ENCODE data around the gene TXNDC16. TPM values are rescaled to one million over a fixed set of nuclear protein-coding genes. Genes with fewer than 3 reads are reported as not detected.

TXNDC16 gene
- total RNA-seq, 2 experiments from 2014 or later: 10.4 to 11.4 TPM

DNA sequence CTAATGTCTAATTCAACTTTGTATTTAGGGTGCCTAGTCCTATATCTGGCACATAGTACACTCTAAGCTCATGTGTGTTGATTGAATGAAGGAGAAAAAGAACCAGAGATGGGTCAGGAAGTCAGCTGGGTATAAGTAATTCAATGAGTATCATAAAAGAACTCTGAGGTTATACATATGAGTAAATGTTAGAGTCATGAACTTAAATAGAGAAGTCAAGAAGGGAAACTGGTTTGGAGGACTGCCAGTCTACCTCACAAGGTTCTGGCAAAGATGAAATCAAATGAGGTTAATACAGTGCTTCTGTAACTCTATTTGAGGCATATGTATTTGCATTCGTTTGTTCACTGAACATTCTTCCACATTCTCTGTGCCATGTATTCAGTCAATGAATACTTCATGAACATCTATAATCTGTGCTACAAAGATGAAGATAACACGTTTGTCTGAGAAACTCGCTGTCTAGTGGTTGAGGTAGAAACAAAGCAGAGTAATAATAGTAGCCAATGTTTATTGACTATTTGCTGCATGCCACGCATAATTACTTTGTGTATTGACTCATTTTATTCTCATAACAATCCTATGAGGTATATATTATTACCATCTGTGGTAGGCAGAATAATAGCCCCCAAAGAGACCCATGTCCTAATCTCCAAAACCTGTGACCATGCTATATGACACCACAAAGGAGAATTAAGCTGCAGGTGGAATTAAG lies 149.3 kb downstream of the TXNDC16 start:
- TF ChIP-seq, protein P1, sequence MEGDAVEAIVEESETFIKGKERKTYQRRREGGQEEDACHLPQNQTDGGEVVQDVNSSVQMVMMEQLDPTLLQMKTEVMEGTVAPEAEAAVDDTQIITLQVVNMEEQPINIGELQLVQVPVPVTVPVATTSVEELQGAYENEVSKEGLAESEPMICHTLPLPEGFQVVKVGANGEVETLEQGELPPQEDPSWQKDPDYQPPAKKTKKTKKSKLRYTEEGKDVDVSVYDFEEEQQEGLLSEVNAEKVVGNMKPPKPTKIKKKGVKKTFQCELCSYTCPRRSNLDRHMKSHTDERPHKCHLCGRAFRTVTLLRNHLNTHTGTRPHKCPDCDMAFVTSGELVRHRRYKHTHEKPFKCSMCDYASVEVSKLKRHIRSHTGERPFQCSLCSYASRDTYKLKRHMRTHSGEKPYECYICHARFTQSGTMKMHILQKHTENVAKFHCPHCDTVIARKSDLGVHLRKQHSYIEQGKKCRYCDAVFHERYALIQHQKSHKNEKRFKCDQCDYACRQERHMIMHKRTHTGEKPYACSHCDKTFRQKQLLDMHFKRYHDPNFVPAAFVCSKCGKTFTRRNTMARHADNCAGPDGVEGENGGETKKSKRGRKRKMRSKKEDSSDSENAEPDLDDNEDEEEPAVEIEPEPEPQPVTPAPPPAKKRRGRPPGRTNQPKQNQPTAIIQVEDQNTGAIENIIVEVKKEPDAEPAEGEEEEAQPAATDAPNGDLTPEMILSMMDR (IDR thresholded peaks at IDR 0.05): no peak
- no peak overlapping the region for H3K4me3 ChIP-seq (ENCODE audit: low read length)
- DNase-seq: peak in 5 of 14 experiments; percentile 1 to 69 (median 34)
- H3K9me3 ChIP-seq (ENCODE audit: control insufficient read depth in 1 of 2, insufficient read depth in 1 of 2, low read length in 2 of 2): no peaks in the 10 kb centered on the region
- no peaks in the 10 kb centered on the region for H3K9me3 Mint-ChIP-seq
- no peak overlapping the region for H3K4me3 Mint-ChIP-seq
- POLR2A ChIA-PET: interaction anchor here (0.6 kb wide), 1 partner anchor 74 kb away, joined by 3 read pairs; no protein-coding TSS in a partner anchor
- no peaks in the 10 kb centered on the region for H3K27me3 ChIP-seq (ENCODE audit: control insufficient read depth in 1 of 2, insufficient read depth in 2 of 2, low read length in 2 of 2)
- no peaks in the 10 kb centered on the region for H3K36me3 Mint-ChIP-seq (ENCODE audit: low read depth)
- CTCF ChIA-PET: no interaction called here
- H3K4me1 ChIP-seq (ENCODE audit: insufficient read depth, low read length): peaks cover 38% of the 10 kb centered on the region
- H3K4me1 Mint-ChIP-seq (ENCODE audit: low read depth): peaks cover 55% of the 10 kb centered on the region
- peak overlapping the region; percentile 1 for H3K27ac Mint-ChIP-seq
- H3K36me3 ChIP-seq (ENCODE audit: insufficient read depth, low read length): no peaks in the 10 kb centered on the region
- intact Hi-C loops (cut with DNase I, micrococcal nuclease): loop anchor here in 1 of 2 experiments (10.0 kb wide), 1 partner anchor 88 kb away; the partner anchor contains the start of gene PTGER2
- no peak overlapping the region for H3K27ac ChIP-seq (ENCODE audit: low read depth in 1 of 2, low read length in 2 of 2)
- H3K27me3 Mint-ChIP-seq: no peaks in the 10 kb centered on the region
- ATAC-seq (ENCODE audit: poor library complexity): peak; percentile 41

DNA sequence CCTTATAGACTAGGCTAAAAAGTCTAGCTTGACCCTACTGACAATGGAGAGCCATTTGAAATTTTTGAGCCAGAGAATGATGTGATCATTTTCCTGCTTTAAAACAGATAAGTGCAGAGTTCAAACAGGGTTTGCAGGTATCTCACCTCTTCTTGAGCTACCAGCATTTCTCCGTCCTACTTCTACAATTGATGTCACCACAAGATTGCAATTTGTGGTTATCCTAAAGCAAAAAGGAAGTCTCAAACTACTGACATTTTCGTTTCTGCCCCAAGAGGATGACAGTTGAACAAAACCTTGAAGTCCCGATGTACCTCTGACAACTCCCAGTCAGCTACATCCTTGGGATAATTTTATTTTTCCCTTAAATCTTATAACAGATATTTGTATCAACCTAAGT lies 151.5 kb downstream of the TXNDC16 start:
- ATAC-seq (ENCODE audit: poor library complexity) (peak; percentile 73), DNase-seq (peak in 3 of 14 experiments; percentile 54 to 83 (median 58))
- H3K27me3 ChIP-seq (ENCODE audit: control insufficient read depth in 1 of 2, insufficient read depth in 2 of 2, low read length in 2 of 2): no peaks in the 10 kb centered on the region
- no peaks in the 10 kb centered on the region for H3K36me3 ChIP-seq (ENCODE audit: insufficient read depth, low read length)
- H3K27me3 Mint-ChIP-seq: no peaks in the 10 kb centered on the region
- TF ChIP-seq, protein P1 (IDR thresholded peaks at IDR 0.05): no peak
- H3K9me3 Mint-ChIP-seq: no peaks in the 10 kb centered on the region
- peak overlapping the region; percentile 24 for H3K27ac Mint-ChIP-seq
- H3K4me3 ChIP-seq (ENCODE audit: low read length): no peak overlapping the region
- no peak overlapping the region for H3K4me3 Mint-ChIP-seq
- peaks cover 38% of the 10 kb centered on the region for H3K4me1 ChIP-seq (ENCODE audit: insufficient read depth, low read length)
- no peaks in the 10 kb centered on the region for H3K36me3 Mint-ChIP-seq (ENCODE audit: low read depth)
- ChIA-PET POLR2A (interaction anchor here (1.0 to 1.2 kb wide), 2 partner anchors 86 to 151 kb away, joined by 3 read pairs; partner anchors contain the start of genes PTGER2 and TXNDC16), CTCF (interaction anchor here (0.7 to 1.4 kb wide), 2 partner anchors 21 to 84 kb away, joined by 3 to 4 read pairs; no protein-coding TSS in a partner anchor)
- H3K4me1 Mint-ChIP-seq (ENCODE audit: low read depth): peaks cover 55% of the 10 kb centered on the region
- H3K27ac ChIP-seq (ENCODE audit: low read depth in 1 of 2, low read length in 2 of 2): peak overlapping the region in 1 of 2 donors; percentile 4
- intact Hi-C loops (cut with DNase I, micrococcal nuclease): loop anchor here in 1 of 2 experiments (10.0 kb wide), 1 partner anchor 86 kb away; the partner anchor contains the start of gene PTGER2
- no peaks in the 10 kb centered on the region for H3K9me3 ChIP-seq (ENCODE audit: control insufficient read depth in 1 of 2, insufficient read depth in 1 of 2, low read length in 2 of 2)

DNA sequence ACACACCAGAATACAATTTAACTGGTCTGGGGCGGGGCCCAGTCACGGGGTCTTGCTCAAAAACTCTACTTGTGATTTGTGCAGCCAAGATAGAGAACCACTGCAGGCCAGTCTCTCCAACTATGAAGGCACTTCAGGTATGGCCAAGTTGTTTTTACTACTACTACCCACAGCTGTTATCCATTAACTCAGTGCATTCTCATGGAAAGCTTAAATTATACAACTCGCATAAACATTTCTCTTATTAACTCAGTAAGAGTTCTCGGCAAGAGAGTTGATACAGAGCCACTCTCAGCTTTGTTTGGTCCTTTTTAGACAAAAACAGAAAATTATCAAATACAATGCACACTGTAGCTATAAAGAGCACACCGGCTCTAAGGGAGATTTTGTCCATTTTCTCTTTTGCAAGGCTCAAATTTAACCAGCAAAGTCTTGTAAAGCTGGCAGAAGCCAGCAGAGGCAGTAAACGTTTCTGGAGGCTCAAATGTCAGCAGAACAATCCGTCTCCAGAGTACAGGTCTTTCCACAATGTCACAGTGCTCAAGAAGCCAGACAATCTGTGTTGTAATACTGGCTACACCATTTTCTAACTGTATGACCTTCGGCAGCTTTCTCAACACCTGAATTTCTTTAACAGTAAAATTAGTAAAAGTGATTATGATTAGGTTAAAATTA lies 152.2 kb downstream of the TXNDC16 start:
- peak overlapping the region; percentile 24 for H3K27ac Mint-ChIP-seq
- no peak overlapping the region for H3K4me3 ChIP-seq (ENCODE audit: low read length)
- no peaks in the 10 kb centered on the region for H3K9me3 Mint-ChIP-seq
- CTCF ChIA-PET: interaction anchor here (0.7 kb wide), 1 partner anchor 83 kb away, joined by 3 read pairs; no protein-coding TSS in a partner anchor
- H3K27me3 ChIP-seq (ENCODE audit: control insufficient read depth in 1 of 2, insufficient read depth in 2 of 2, low read length in 2 of 2): no peaks in the 10 kb centered on the region
- no peaks in the 10 kb centered on the region for H3K36me3 ChIP-seq (ENCODE audit: insufficient read depth, low read length)
- H3K9me3 ChIP-seq (ENCODE audit: control insufficient read depth in 1 of 2, insufficient read depth in 1 of 2, low read length in 2 of 2): no peaks in the 10 kb centered on the region
- no peak for DNase-seq
- no peaks in the 10 kb centered on the region for H3K36me3 Mint-ChIP-seq (ENCODE audit: low read depth)
- no peak overlapping the region for H3K27ac ChIP-seq (ENCODE audit: low read depth in 1 of 2, low read length in 2 of 2)
- peaks cover 1% of the 10 kb centered on the region for H3K27me3 Mint-ChIP-seq
- no peak for ATAC-seq (ENCODE audit: poor library complexity)
- intact Hi-C loops (cut with DNase I, micrococcal nuclease): loop anchor here in 1 of 2 experiments (10.0 kb wide), 1 partner anchor 85 kb away; the partner anchor contains the start of gene PTGER2
- POLR2A ChIA-PET: interaction anchor here (1.0 to 1.2 kb wide), 2 partner anchors 85 to 152 kb away, joined by 3 read pairs; partner anchors contain the start of genes PTGER2 and TXNDC16
- H3K4me1 Mint-ChIP-seq (ENCODE audit: low read depth): peaks cover 55% of the 10 kb centered on the region
- peaks cover 36% of the 10 kb centered on the region for H3K4me1 ChIP-seq (ENCODE audit: insufficient read depth, low read length)
- TF ChIP-seq, protein P1 (IDR thresholded peaks at IDR 0.05): no peak
- H3K4me3 Mint-ChIP-seq: no peak overlapping the region

Measured in CD4-positive, alpha-beta T cell (primary cell).